GM21528 (cell line): ENCODE results near the gene ELOVL4.

ENCODE experiments used
- ATAC-seq: cut with Tn5 transposase; IDR thresholded peaks from one replicate; pipeline ENCODE4 v1.9.1; 2021; ENCODE audit warnings: mild to moderate bottlenecking, moderate library complexity; ENCODE audit not compliant: unreplicated experiment, low FRiP score

The ELOVL4 gene

DNA sequence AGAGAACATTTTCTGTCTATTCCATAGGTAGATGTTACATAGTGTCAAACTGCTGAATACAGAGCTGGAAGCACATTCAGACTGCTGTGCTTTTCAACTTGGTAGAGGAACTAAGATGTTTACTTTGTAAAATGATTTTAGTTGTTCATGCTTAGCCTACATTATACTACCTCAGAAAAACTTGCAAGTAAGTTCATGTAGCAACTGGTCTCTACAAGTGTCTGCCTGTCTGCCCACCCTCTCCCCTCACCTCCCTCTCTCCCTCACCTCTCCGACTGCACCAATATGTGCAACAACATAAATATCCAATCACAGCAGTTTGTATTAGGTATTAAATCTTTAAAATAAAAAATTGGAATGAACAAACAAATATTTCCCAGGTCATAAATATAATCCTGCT is 25.3 kb downstream of the ELOVL4 start:
- ATAC-seq, result no peak

- ATAC-seq, result no peak
Measured at GRCh38 chr6:79913369-79913768, 34.0 kb downstream of the ELOVL4 start.

- no peak for ATAC-seq
Measured at GRCh38 chr6:79911992-79912391, 35.4 kb downstream of the ELOVL4 start.

- ATAC-seq, result no peak
Measured at GRCh38 chr6:79909517-79909916, 37.8 kb downstream of the ELOVL4 start.

DNA sequence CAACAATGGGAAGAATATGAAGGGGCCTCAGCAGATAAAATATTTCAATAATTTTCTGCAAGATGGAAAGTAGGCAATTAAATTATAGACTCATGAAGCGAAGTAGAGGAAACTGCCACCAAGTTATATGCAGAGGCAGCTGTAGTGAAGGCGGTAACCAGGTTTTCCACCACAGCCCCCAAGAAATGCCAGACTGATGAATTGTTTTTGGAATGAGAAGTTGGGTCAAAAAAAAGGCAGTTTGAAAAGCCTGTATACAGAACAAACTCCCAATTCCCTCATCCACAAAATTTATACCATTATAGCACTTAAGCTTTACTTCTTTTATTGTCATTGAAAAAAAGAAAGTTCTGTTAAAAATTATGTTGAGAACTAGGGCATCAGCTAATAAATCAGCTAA is 45.3 kb downstream of the ELOVL4 start:
- no peak for ATAC-seq

DNA sequence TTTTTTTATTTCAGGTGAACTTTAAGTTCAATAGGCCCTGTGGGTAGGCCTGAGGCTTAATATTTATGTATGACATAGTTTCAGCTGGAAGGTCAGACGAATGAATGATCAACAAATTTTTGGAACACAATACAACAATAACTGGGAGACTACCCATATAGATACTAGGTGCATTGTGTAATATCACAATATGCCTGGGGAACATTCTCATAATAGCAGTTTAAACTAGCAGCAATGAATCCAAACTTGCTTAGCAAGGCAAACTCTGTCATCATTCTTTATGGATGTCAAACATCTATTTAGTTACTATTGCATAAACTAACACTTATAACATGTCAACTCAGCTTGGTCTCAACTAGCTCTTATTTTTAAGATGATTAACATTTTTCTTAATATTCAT is 49.3 kb downstream of the ELOVL4 start:
- no peak for ATAC-seq

DNA sequence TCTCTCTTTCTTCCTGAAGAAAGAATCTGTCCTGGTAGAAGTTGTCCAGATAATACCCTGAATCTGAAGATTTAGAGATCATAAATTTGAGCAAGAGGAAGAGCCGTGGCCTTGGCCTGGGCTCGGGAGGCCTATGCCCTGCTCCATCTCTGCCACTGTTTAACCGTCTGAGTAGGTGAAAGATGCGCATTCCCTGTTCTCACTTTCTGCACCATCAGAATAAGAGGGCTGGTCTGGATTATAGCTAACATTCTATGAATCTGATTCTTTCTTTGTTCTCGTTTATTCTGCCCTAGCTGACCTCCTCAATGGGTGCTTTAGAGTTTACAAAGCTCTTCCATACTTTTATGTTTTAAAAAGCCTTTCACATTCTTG is 51.3 kb downstream of the ELOVL4 start:
- no peak for ATAC-seq

GRCh38 chr6:79895382-79896074 is 51.8 kb downstream of the ELOVL4 start:
- no peak for ATAC-seq

DNA sequence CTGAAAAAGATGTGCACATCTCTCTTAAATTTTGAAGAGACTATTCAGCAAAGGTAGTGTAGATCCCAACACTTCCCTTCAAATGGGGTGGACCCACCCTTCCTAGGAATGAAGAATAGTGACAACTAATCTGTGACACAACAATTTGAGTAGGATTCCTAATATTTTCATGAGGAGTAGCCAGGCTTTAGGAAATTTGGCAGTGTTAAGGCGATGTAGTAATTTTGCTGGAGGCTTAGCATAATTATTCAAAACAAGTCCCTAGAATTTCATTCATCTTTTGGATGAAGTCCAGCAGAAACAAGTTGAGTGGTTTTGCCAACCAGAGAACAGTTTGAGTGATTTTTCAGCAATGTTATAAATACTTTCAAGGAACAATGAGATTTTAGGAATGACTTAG is 52.4 kb downstream of the ELOVL4 start:
- no peak for ATAC-seq

DNA sequence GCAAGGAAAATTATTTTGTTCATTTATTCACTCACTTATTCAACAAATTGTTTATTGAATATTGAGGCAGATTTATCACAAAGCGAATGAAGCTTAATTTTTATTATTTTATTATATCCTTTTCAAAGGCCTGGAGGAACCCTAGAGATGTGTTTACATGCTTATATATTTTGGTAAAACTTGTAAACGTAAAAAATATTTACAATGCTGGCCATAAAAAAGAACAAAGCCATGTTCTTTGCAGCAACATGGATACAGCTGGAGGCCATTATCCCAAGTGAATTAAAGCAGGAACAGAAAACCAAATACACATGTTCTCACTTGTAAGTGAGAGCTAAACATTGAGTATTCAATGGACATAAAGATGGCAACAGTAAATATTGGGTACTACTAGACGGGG is 58.8 kb downstream of the ELOVL4 start:
- ATAC-seq, result no peak

- no peak for ATAC-seq
Measured at GRCh38 chr6:79878142-79878748, 69.1 kb downstream of the ELOVL4 start.

DNA sequence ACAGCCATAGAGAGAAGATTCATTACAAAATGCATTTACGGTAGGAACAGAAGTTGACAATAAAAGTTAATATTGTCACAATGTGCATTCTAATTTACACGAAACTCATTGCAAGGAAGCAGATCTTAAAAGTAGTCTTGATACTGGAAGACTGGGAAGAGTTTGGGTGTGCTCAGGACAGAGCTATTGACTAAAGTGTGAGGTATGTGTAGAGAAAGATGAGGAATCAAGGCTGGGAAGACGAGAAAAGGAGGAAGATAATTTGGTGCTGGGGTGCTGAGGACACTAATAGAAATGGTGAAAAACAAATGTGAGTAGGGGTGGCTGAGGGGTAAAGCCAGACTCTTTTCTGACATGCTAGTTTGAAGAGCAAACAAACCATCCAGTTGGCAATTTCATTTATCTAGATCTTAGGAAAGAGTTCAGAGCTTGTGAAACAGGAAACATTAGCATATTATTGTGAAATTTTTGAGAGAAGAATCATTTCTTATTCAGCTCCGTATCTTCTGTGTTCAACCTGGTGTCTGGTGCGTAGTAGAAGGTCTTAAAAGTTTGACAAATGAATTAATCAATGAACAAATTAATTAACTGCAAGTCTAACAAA is 72.7 kb downstream of the ELOVL4 start:
- ATAC-seq, result no peak

GRCh38 chr6:79872986-79873385 is 74.4 kb downstream of the ELOVL4 start:
- no peak for ATAC-seq

- no peak for ATAC-seq
Measured at GRCh38 chr6:79872303-79872702, 75.0 kb downstream of the ELOVL4 start.

GRCh38 chr6:79869600-79870084 is 77.7 kb downstream of the ELOVL4 start:
- ATAC-seq, result peak; percentile 100

GRCh38 chr6:79869184-79869583 is 78.2 kb downstream of the ELOVL4 start:
- ATAC-seq, result no peak

- ATAC-seq, result no peak
Measured at GRCh38 chr6:79868098-79868722, 79.1 kb downstream of the ELOVL4 start.
